ENCODE data around the gene SYNJ2. TPM values are rescaled to one million over a fixed set of nuclear protein-coding genes. Genes with fewer than 3 reads are reported as not detected.
A peak's percentile ranks its signal among the peaks of the same experiment; 100 is the strongest.

SYNJ2 gene
- total and polyA plus RNA-seq, 11 donors: 7.5 to 27.0 (median 18.2) TPM

GRCh38 chr6:158037771-158038170, 56.1 kb downstream of the SYNJ2 start:
- WGBS, 4 donors: 71 to 79% (median 73%) methylated on average over 9 to 10 of the region's 10 CpGs
- DNase-seq (peak in 2 of 5 donors; percentile 40 to 74), ATAC-seq (peak in 2 of 4 donors; percentile 3 to 53)
- Histone ChIP-seq H3K4me3 (no peak overlapping the region), H3K36me3 (peaks cover 0 to 20% (median 0%) of the 10 kb centered on the region in 9 donors), H3K27ac (peak overlapping the region in 10 of 12 donors; percentile 19 to 78 (median 60)), H3K9me3 (no peaks in the 10 kb centered on the region), H3K4me1 (peaks cover 10 to 67% (median 53%) of the 10 kb centered on the region in 12 donors), H3K27me3 (no peaks in the 10 kb centered on the region)
- intact Hi-C loops (cut with DNase I): no loop called here
- no peak for TF ChIP-seq POLR2A (IDR thresholded peaks at IDR 0.05)
- TF ChIP-seq, protein P1, sequence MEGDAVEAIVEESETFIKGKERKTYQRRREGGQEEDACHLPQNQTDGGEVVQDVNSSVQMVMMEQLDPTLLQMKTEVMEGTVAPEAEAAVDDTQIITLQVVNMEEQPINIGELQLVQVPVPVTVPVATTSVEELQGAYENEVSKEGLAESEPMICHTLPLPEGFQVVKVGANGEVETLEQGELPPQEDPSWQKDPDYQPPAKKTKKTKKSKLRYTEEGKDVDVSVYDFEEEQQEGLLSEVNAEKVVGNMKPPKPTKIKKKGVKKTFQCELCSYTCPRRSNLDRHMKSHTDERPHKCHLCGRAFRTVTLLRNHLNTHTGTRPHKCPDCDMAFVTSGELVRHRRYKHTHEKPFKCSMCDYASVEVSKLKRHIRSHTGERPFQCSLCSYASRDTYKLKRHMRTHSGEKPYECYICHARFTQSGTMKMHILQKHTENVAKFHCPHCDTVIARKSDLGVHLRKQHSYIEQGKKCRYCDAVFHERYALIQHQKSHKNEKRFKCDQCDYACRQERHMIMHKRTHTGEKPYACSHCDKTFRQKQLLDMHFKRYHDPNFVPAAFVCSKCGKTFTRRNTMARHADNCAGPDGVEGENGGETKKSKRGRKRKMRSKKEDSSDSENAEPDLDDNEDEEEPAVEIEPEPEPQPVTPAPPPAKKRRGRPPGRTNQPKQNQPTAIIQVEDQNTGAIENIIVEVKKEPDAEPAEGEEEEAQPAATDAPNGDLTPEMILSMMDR (IDR thresholded peaks at IDR 0.05): no peak

DNA sequence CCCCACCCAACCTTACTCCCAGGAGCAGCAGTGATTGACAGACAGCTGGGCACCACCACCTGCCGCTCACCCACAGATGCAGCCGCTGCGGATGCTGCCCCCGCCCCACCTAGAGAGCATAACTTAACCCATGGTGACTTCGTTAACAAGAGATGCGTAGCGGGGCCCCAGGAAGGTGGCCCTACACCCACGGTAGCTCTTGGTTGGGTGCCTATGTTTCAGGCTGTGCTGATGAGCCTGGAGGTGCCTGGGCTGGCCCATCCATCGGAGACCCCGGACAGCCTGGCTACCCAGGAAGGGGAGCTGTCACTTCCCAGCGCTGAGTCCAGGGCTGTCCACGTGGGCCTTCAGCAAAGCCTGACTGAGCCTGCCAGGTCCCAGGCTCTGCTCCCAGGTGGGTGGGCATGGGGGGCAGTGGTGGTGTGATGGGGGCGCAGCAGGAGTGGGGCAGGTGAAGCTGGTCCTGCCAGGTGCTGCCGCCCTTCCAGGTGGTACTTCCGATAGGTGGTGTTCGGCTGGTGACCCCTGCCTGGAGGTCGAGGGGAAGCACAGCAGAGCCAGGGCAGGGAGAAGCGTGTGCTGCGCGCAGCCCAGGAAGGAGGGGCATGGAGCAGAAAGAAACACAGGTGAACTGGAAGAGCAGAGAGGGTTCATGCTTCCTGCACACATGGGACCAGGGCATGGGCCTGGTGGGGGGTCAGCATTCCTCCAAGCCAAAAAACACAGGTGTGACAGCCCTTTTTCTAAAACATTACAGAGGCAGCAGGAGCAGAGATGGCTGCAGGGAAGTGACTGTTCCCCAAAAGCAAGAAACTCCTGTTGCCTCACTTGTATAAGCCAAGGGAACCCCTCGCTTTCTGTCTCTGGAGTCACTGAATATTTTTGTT, 56.9 kb downstream of the SYNJ2 start:
- H3K4me1 ChIP-seq: peaks cover 10 to 63% (median 51%) of the 10 kb centered on the region in 12 donors
- no peak overlapping the region for H3K4me3 ChIP-seq
- no peaks in the 10 kb centered on the region for H3K27me3 ChIP-seq
- peak overlapping the region in 9 of 12 donors; percentile 19 to 78 (median 61) for H3K27ac ChIP-seq
- TF ChIP-seq, protein P1 (IDR thresholded peaks at IDR 0.05): no peak
- no peak for TF ChIP-seq POLR2A (IDR thresholded peaks at IDR 0.05)
- 94 to 96% (median 96%) methylated on average over 20 to 21 of the region's 21 CpGs for WGBS, 4 donors
- peaks cover 0 to 15% (median 0%) of the 10 kb centered on the region in 9 donors for H3K36me3 ChIP-seq
- H3K9me3 ChIP-seq: no peaks in the 10 kb centered on the region
- DNase-seq (peak in 1 of 5 donors; percentile 24), ATAC-seq (no peak)
- intact Hi-C loops (cut with DNase I): no loop called here

DNA sequence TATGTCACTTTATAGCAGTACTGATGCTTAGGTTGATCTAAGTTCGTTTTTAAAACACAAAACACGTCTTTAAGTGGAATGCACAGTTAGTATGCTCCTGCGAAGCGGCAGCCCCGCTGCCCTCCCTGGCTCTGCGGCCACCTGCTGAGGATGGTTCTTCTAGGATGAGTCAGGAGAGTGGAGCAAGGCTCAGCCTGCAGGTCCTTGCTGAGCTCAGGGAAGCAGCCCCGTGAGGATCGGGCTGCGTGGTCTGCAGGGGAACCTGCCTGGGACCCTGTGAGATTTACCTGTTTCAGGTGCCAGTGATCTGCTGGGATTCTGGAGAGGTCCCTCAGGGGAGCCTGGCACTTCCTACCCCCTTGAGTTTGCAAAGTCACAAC, 57.5 kb downstream of the SYNJ2 start:
- DNase-seq: no peak
- intact Hi-C loops (cut with DNase I): no loop called here
- H3K27me3 ChIP-seq: no peaks in the 10 kb centered on the region
- TF ChIP-seq, protein P1 (IDR thresholded peaks at IDR 0.05): no peak
- TF ChIP-seq POLR2A (IDR thresholded peaks at IDR 0.05): no peak
- H3K27ac ChIP-seq: peak overlapping the region in 5 of 12 donors; percentile 17 to 98 (median 91)
- peaks cover 0 to 16% (median 0%) of the 10 kb centered on the region in 9 donors for H3K36me3 ChIP-seq
- H3K4me3 ChIP-seq: no peak overlapping the region
- WGBS, 4 donors: 94 to 97% (median 96%) methylated on average over 9 of the region's 9 CpGs
- H3K9me3 ChIP-seq: no peaks in the 10 kb centered on the region
- no peak for ATAC-seq
- peaks cover 8 to 59% (median 51%) of the 10 kb centered on the region in 12 donors for H3K4me1 ChIP-seq

DNA sequence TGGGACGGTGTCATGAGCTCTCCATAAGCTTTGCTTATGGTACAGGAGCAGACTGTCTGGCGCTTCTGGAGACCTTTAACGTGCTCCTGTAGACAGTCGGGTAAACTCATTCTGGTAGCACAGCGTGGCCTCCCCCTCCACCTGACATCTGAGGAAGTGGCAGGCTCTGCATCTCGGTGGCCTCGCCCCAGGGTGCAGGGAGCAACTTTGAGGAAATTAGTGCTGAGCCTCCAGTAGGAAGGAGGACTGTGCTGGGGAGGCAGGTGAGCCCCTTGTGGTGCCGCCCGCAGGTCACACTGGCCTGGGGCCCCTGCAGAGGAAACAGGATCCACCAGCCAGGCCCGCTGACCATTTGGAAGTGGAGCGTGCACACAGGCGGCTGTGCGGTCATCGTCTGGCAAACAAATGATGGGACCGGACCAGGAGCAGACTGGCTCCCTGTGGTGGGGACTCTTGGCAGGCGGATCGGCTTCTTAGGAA, 57.9 kb downstream of the SYNJ2 start:
- Histone ChIP-seq H3K9me3 (no peaks in the 10 kb centered on the region), H3K4me3 (no peak overlapping the region), H3K4me1 (peaks cover 8 to 62% (median 49%) of the 10 kb centered on the region in 12 donors), H3K27ac (peak overlapping the region in 9 of 12 donors; percentile 17 to 98 (median 91)), H3K27me3 (no peaks in the 10 kb centered on the region), H3K36me3 (peaks cover 0 to 21% (median 0%) of the 10 kb centered on the region in 9 donors)
- TF ChIP-seq, protein P1 (IDR thresholded peaks at IDR 0.05): no peak
- no peak for TF ChIP-seq POLR2A (IDR thresholded peaks at IDR 0.05)
- ATAC-seq (no peak), DNase-seq (peak in 2 of 5 donors; percentile 59 to 69)
- intact Hi-C loops (cut with DNase I): loop anchor here in 2 of 10 donors (5.0 kb wide), 2 partner anchors 32 to 57 kb away; partner anchors contain the start of gene SYNJ2 (in 2 of the 2)
- WGBS, 4 donors: 71 to 82% (median 80%) methylated on average over 12 to 17 of the region's 17 CpGs

All from heart left ventricle (tissue), 16 donors.